HG03060 (cell line): Measurements from ENCODE around the gene DENND2A.
"Not testable (repeated sequence)": the region's sequence is repeated elsewhere in the genome, so short reads cannot be mapped to it uniquely, and the experiment has no call there.

Experiments used
- ATAC-seq: cut with Tn5 transposase; IDR thresholded peaks from one replicate; pipeline ENCODE4 v1.9.1; 2021; ENCODE audit warnings: low read depth, moderate number of reproducible peaks; ENCODE audit not compliant: unreplicated experiment

The DENND2A gene, protein sequence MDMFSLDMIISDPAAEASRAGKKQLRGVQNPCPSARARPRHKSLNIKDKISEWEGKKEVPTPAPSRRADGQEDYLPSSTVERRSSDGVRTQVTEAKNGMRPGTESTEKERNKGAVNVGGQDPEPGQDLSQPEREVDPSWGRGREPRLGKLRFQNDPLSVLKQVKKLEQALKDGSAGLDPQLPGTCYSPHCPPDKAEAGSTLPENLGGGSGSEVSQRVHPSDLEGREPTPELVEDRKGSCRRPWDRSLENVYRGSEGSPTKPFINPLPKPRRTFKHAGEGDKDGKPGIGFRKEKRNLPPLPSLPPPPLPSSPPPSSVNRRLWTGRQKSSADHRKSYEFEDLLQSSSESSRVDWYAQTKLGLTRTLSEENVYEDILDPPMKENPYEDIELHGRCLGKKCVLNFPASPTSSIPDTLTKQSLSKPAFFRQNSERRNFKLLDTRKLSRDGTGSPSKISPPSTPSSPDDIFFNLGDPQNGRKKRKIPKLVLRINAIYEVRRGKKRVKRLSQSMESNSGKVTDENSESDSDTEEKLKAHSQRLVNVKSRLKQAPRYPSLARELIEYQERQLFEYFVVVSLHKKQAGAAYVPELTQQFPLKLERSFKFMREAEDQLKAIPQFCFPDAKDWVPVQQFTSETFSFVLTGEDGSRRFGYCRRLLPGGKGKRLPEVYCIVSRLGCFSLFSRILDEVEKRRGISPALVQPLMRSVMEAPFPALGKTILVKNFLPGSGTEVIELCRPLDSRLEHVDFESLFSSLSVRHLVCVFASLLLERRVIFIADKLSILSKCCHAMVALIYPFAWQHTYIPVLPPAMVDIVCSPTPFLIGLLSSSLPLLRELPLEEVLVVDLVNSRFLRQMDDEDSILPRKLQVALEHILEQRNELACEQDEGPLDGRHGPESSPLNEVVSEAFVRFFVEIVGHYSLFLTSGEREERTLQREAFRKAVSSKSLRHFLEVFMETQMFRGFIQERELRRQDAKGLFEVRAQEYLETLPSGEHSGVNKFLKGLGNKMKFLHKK

DNA sequence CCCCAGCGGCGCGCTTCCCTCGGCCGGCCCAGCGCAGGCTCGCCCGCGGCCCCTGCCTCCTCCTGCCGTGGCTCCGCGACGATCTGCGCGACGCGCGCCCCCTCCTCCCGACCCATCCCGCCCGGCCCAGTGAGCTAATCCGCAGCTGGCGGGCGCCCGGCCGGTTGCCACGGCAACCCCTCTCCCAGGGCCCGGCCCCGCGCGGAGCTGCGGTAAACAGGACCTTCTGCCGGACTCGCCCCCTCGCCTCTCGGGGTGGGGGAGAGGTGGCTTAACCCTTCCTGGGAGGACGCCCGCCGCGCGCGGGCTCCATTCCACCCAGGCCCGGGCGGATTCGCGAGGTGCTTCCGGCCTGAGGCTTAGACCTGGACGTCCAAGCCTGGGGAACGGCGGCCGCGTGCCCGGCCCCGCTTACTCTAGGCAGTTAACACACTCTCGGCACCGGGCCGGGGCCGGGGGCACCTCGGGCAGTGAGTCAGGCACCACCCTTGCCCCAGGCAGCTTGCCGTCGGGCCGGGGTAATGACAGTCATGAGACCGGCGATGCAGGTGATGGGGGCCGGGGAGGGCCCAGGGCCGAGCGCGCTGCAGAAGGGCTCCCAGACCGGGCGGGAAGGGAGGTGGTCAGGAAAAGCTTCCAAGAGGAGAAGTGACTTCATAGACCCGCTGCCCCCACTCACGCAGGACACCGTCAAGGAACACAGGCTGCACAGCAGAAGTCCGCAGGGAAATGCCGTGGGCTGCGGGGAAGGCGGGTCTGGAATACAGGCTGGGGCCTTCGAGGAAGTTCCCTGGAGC lies at the start of gene DENND2A:
TSS of gene DENND2A (minus strand) at position 87 of the 797 bp plus-strand sequence. CDS start 38,416 bp downstream, outside the sequence.
- no peak for ATAC-seq

DNA sequence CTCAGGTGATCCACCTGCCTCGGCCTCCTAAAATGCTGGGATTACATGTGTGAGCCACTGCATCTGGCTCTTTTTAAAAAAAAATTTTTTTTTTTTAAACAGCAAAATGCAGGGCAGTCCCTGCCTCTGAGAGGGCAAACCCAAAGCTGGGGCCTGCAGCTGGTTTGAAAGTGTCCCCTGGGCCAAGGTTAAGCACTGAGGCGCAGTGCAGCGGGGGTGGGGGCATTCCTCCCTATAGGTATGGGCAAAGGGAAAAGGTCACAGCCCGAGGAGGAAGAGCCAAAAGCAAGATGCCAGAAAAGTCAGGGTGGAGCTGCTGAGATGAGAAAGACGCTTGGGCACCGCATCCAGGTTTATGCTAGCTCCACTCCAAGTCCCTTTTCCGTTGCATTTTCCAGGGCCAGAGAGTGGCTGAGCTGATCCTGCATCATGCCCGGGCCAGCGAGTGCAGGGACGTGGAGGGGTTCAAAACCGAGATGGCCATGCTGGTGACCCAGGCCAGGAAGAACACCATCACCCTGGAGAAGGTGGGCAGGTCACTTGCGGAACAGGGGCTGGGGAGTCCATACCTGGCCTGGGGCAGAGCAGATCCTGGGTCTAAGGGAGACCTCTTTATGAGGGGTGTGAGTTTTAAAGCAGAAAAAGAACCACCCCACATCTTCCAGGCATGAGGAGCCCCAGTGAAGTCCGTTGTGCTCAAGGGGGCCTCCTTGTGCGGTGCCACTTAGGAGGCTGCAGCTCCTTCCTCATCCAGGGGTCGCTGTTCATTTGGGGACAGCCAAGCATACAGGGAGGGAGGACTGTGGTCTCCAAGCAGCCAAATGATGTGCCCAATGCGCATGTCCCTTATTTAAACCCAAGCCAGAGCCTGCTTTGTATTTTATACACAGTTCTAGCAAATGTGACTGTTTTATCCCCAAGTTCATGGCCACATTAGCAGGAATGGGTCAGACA lies 48.9 kb upstream of the DENND2A start:
- ATAC-seq: no peak

DNA sequence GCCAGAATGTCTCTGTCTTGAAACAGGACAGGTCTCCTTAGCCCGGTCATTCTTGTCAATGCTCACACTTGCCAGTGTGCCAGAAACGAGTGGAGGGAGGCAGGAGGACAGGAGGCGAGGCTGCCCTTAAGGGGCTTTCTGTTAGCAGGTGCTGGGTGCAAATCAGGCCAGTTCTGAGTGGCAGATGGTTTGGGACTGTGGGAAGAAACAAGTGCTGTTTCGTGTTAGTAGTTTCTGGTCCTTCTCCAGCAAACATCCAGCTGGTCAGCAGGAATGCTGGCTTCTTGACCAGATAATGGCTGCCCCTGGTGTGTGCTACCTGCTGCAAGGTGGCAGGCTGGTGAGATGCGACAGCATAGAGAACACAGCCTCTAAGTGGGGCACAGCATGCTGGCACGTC lies 47.7 kb upstream of the DENND2A start:
- no peak for ATAC-seq

DNA sequence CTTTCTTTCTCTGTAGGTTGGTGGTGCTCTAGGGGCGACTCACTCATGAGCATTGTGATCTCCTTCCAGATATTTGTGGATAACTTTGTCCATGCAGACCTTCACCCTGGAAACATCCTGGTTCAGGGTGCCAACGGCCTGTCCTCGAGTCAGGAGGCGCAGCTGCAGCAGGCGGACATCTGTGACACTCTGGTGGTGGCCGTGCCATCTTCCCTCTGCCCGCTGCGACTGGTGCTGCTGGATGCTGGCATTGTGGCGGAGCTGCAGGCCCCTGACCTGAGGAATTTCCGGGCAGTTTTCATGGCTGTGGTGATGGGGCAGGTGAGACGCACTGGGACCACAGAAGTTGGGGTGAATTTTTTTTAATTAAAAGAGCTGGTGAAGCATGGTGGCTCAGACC lies 46.3 kb upstream of the DENND2A start:
- ATAC-seq: no peak

DNA sequence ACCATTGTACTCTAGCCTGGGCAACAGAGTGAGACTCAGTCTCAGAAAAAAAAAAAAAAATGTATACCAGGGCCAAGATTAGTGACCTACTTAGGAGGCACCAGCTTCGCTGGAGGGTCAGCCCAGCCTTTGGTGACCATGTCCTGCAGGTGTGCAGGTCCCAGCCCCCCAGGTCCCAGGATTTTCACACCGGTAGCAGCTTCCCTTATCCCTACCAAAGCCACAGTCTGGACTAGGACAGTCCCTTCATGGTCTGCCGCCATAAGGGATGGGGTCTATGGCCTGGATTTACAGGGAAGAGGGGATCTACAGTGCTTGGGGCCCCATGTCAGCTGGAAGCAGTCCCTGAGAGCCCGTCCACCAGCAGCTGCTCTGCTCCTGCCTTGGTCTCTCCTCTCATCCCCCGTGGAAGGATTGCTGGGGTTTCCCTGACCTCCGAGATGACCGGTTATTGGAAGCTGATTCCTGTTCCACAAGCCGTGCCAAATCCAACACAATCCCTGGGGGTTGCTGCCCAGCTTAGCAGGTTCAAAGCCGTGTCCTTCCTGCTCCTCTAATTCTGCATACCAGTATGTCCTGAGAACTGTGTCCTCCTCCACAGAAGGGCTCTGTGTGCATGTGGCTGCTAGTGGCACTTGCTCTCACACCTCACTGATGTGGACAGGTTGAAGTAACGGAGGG lies 44.9 kb upstream of the DENND2A start:
- ATAC-seq: no peak

DNA sequence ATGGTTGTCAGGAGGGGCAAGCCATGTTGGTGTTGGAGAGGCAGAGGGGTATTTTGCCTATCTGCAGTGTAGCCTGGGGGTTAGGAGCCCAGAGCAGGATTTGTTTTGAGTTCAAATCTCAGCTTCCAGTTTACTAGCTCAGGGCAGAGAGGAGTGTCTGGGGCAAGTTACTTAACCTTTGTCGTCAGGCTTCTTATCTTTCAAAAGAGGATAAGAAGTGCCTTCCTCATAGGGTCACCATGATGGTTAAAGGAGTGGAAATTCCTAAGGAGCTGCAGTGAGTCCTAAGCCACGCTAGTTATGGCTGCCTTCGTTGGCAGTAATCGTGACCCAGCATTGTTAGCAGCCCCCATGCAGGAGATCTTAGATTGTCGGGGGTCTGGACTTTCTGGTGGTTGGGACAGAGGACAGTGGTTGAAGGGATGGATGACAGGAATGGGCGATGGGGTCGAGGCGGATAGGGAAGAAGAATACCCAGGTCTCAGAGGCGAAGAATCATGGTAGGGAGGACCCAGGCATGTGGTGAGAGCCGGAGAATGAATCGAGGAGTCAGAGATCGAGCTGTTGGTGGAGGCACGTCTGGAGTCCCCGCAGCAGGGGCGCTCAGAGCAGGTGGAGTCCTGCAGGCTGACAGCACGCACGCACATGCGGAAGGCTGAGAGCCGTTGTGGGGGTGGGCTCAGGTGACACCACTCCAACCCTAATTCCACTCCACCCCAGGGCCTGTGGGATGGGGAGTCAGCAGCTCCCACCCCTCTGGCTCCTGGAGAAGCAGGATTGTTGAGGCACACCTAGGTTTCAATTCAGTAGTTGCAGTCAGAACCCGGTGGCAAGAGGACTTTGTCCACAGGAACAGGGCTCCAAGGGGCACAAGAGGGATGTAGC lies 43.7 kb upstream of the DENND2A start:
- no peak for ATAC-seq

DNA sequence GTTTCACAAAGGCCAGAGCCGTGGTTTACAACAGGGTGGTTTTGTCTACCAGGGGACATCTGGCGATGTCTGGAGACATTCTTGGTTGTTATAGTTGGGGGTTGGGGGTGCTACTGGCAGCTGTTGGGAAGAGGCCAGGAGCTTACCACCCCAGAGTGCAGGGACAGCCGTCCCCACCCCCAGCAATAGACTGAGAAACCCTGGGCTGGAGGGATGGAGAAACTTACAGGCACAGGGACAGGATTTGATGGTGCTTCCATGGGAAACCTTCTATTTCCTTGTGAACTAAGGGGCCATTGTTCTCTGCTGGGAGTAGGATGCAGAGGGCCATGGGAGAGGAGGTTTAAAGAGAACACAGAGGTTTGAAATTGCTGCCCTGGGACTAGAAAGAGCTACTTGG lies 43.0 kb upstream of the DENND2A start:
- ATAC-seq: no peak

DNA sequence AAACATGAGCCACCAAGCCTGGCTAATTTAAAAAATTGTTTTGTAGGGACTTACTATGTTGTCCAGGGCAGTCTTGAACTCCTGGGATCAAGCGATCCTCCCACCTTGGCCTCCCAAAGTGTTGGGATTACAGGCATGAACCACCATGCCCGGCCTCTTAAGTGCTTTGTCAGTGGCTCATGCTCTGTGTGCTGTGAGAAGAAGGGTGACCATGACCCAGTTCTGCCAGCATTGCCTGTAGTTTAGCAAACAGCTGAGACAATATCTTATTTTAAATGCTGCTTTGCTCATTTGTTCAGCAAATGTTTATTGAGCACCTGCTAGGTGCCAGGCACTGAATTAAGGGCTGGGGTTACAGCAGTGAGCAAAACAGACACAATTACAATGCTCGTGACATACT lies 41.2 kb upstream of the DENND2A start:
- ATAC-seq: no peak

DNA sequence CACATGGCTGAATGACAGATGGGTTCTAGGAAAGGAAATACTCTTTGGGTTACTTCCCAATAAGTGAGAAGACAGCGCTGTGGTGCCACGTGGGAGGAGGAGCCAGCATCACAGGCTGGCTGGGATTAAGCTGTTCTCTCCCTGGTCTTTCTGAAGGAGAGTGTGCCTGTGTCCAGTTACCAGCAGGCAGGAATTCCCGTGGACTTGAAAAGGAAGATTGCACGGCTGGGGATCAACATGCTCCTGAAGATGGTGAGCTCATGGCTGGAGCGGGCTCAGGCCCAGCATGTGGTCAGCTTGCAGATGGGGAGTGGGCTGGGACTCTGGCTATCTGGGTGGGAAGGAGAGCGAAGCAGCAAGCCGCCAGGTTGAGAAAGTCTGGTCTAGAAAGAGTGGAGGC lies 40.3 kb upstream of the DENND2A start:
- ATAC-seq: no peak

DNA sequence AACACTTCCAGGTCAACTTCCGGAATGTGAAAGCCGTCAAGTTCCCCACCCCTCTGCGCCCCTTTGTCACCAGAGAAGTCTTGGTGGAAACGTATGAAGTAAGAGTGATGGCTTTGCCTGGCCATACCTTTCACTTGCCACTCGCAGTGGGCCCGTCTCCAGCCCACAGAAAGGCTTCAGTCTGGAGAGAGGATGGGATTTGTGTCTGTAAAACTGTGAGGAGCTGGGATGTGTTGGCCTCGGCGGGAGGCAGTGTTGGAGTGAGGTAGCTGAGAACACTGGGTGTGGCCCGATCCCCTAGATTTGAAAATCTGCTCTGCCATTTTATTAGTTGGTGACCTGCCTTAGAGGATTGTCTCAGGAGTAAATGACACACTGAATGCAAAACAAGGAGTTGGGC lies 38.6 kb upstream of the DENND2A start:
- no peak for ATAC-seq

DNA sequence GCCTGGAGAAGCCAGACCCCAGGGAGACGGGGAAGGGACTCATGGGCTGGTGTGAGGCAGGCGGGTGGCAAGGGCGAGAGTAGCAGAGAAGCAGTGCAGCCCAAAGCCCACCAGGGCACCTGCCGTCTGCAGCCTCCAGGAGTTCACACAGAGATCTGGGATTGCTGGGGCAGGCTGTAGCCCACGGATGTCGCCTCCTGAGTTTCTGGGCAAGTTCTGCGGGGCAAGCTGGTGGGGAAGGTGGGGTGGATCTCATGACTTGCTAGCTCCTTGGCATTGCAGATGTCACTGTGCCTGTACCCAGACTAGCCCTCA lies 38.2 kb upstream of the DENND2A start:
- no peak for ATAC-seq

DNA sequence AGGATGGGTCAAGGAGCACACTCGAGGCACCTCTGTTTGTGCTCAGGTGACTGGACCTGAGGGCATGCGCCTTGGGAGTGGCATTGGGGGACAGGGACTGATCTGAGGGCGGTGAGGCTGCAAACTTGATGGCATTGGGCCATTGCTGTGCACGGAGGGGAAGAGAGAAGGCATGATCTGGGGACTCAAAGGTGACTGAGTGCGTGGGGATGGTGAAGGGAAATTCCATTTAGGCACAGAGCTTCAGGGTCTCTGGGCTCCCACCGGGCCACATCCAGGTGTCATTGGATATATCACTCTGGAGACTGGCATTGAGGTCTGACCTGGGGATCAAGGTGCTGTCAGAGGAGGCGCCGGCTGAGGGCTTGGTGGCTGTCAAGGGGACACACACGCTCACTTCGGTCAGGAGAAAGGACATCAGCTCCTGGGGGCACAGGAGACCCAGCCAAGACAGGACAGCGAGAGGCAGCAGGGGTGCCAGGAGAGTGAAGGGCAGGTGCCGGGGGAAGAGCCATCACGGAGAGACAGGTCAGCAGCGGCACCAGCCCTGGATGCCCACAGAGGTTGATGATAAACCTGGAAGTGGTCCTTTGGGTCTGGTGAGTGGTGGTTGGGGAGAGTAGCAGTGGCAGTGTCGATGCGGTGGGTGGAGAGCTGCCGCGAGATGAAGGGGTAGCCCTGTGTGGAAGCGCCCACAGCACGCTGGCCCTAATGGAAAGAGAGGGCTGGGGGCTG lies 37.6 kb upstream of the DENND2A start:
- no peak for ATAC-seq

DNA sequence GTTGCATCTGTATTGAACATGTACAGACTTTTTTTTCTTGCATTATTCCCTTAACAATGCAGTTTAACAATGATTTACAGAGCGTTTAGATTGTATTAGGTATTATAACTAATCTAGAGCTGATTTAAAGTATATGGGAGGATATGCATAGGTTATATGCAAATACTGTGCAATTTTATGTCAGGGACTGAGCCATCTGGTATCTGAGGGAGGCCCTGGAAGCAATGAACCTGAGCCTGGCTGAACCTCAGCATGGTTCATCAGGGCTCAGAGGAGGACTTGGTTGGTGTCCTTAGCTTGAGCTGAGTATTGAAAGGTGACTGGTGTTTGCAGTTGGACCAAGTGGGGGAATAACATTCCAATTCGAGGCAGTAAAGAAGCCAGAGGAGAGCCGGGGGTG lies 36.9 kb upstream of the DENND2A start:
- ATAC-seq: no peak

DNA sequence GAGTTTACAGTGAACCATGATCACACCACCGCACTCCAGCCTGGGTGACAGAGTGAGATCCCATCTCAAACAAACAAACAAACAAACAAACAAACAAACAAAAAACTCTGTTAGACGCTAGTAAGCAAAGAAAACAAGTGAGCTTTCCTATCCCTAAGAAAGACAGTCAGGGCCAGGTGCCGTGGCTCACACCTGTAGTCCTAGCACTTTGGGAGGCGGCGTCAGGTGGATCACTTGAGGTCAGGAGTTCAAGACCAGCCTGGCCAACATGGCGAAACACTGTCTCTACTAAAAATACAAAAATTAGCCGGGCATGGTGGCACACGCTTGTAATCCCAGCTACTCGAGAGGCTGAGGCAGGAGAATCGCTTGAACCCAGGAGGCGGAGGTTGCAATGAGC lies 36.3 kb upstream of the DENND2A start:
- ATAC-seq: not testable (repeated sequence)

DNA sequence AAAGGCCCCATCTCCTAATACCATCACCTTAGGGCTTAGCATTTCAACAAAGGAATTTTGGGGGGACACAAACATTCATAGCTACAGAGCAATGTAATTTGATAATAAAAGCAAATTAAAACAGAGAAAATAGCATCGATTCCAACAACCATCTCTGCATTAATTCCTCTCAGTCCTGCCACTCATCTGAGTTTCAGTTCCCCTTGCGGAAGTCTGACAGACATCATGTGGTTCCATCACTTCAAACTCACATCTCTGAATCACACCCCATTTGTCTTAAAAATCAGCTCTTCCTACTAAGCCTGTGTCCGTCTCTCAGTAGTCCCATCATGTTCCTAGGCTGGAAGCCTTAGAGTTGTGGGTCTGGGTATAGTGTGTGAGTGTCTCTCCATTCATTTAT lies 35.7 kb upstream of the DENND2A start:
- ATAC-seq: peak; percentile 57

DNA sequence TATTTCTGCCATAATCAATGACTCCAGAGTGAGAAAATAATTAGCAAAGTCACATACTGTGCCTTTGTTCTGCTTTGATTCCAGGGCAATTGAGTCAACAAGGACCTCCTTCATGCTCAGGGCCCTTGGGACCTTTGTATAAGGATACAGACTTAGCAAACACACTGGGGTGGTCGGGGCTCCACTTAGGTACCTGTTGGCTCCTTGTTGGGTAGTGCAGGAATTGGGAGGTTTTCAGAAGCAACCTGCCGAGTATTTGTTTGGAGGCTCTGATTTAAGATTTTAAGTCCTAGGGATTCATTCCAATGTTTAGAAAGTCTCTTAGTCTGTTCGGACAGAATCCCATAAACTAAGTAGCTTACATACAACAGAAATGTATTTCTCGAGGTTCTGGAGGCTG lies 35.1 kb upstream of the DENND2A start:
- no peak for ATAC-seq

DNA sequence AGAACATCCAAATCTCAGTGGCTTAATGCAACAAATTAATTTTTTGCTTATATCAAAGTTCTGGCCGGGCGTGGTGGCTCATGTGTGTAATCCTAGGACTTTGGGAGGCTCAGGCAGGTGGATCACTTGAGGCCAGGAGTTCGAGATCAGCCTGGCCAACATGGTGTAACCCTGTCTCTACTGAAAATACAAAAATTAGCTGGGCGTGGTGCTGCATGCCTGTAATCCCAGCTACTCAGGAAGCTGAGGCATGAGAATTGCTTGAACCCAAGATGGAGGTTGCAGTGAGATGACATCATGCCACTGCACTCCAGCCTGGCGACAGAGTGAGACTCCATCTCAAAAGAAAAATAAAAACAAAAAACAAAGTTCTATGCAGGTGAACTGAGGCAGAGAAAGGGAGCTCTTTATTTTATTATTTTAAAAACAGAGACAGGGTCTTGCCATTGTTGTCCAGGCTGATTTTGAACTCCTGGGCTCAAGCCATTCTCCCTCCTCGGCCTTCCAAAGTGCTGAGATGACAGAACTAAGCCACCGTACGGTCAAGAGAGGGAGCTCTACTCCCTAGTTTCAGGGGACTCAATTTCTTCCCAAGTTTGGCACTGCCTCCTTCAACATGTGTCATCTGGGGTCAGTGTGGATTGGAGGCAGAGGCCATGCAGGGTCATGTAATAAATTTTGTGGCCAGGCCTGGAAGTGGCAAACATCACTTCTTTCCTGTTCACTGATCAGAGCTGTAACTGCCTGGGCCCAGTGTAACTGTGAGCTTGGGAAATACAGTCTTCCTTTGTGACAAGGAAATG lies 34.5 kb upstream of the DENND2A start:
- no peak for ATAC-seq
